HG02970 (cell line): ENCODE results near the gene GAN.
"Not testable (repeated sequence)": the region's sequence is repeated elsewhere in the genome, so short reads cannot be mapped to it uniquely, and the experiment has no call there.

Source experiments
- ATAC-seq: cut with Tn5 transposase; IDR thresholded peaks from one replicate; pipeline ENCODE4 v1.9.1; 2021; ENCODE audit warnings: mild to moderate bottlenecking, moderate library complexity, moderate number of reproducible peaks; ENCODE audit not compliant: unreplicated experiment, low FRiP score

Gene GAN

GRCh38 chr16:81296631-81297030 is 18.1 kb upstream of the GAN start:
- ATAC-seq: no peak

- no peak for ATAC-seq
Measured at GRCh38 chr16:81307770-81308169, 7.0 kb upstream of the GAN start.

- ATAC-seq: no peak
Measured at GRCh38 chr16:81310045-81310644, 4.6 kb upstream of the GAN start.

- ATAC-seq: no peak
Measured at GRCh38 chr16:81311762-81312161, 3.0 kb upstream of the GAN start.

GRCh38 chr16:81313701-81314602 is 810 bp upstream of the GAN start:
- no peak for ATAC-seq

GRCh38 chr16:81315271-81316175 is 761 bp downstream of the GAN start:
- peak; percentile 25 for ATAC-seq

- ATAC-seq: no peak
Measured at GRCh38 chr16:81316176-81316496, 1.4 kb downstream of the GAN start.

GRCh38 chr16:81318711-81319110 is 3.9 kb downstream of the GAN start:
- no peak for ATAC-seq

- ATAC-seq: no peak
Measured at GRCh38 chr16:81319221-81319912, 4.6 kb downstream of the GAN start.

GRCh38 chr16:81321039-81321438 is 6.3 kb downstream of the GAN start:
- no peak for ATAC-seq

GRCh38 chr16:81321536-81321935 is 6.8 kb downstream of the GAN start:
- ATAC-seq: no peak

- no peak for ATAC-seq
Measured at GRCh38 chr16:81324808-81325207, 10.0 kb downstream of the GAN start.

- no peak for ATAC-seq
Measured at GRCh38 chr16:81327011-81327410, 12.2 kb downstream of the GAN start.

GRCh38 chr16:81327447-81328196 is 12.9 kb downstream of the GAN start:
- no peak for ATAC-seq

- no peak for ATAC-seq
Measured at GRCh38 chr16:81329947-81330346, 15.2 kb downstream of the GAN start.

GRCh38 chr16:81333356-81333755 is 18.6 kb downstream of the GAN start:
- ATAC-seq: no peak

- no peak for ATAC-seq
Measured at GRCh38 chr16:81335669-81336068, 20.9 kb downstream of the GAN start.

GRCh38 chr16:81337097-81337496 is 22.3 kb downstream of the GAN start:
- no peak for ATAC-seq

GRCh38 chr16:81345172-81345571 is 30.4 kb downstream of the GAN start:
- not testable (repeated sequence) for ATAC-seq

GRCh38 chr16:81347425-81347824 is 32.7 kb downstream of the GAN start:
- no peak for ATAC-seq
